Stimulated activated CD4-positive, alpha-beta T cell treated with anti-CD3 and anti-CD28 coated beads, Interleukin-15, amount 100 ng/mL, for 1 hour (primary cell): ENCODE results near the gene TMEM222.
A peak's percentile ranks its signal among the peaks of the same experiment; 100 is the strongest.
"Not testable (repeated sequence)": the region's sequence is repeated elsewhere in the genome, so short reads cannot be mapped to it uniquely, and the experiment has no call there.

Experiments used
- DNase-seq, 2 donors: peaks; one replicate each; pipeline ENCODE4 v3.0.0-alpha.2; 2020; ENCODE audit warnings: low read depth in 1 of 2, low spot score in 1 of 2

Gene TMEM222

GRCh38 chr1:27377760-27378495 lies 56.0 kb downstream of the TMEM222 start:
- no peak for DNase-seq

DNA sequence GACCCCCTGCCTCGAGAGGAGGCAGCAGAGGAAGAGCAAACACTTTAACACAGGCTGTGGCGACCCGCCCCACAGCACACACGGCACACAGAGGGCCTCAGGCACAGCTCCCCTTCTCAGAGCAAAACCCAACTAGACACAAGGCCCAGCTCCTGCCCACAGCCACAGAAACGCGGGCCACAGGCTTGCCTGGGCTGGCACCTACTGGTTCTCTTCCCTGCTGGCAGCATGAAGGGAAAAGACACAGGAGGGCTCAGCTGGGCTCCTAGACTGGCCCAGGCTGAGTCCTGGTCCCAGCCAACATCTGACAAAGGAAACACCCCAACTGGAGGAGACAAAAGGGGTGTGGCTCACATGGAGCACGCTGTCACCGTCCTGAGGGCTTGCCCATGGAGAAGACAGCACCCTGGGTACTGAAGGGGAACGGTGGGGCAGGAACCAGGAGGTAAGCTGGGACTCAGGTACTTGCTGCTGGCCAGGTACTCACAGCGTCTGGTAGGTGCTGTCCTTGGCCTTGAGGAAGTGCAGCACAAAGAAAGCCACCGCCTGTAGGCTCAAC lies 57.7 kb downstream of the TMEM222 start:
- DNase-seq = no peak

DNA sequence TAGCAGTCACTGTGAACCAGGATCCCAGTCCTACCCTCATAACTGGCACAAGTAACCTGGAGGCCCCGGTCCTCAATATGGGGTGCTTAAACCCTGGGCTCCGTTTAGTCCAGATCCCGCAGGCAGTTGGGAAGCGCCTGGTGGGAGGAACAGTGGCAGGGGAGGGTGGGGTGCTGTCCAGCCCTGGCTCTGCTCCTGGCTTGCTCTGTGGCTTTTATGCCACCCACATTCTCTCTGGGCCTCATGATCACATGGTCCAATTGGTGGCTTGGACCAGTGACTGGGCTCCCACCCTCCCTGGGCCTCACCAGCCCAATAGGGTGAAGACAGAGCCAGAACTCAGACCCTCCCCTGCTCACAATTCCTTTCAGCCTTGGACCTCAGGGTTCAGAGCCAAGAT lies 58.3 kb downstream of the TMEM222 start:
- no peak for DNase-seq

DNA sequence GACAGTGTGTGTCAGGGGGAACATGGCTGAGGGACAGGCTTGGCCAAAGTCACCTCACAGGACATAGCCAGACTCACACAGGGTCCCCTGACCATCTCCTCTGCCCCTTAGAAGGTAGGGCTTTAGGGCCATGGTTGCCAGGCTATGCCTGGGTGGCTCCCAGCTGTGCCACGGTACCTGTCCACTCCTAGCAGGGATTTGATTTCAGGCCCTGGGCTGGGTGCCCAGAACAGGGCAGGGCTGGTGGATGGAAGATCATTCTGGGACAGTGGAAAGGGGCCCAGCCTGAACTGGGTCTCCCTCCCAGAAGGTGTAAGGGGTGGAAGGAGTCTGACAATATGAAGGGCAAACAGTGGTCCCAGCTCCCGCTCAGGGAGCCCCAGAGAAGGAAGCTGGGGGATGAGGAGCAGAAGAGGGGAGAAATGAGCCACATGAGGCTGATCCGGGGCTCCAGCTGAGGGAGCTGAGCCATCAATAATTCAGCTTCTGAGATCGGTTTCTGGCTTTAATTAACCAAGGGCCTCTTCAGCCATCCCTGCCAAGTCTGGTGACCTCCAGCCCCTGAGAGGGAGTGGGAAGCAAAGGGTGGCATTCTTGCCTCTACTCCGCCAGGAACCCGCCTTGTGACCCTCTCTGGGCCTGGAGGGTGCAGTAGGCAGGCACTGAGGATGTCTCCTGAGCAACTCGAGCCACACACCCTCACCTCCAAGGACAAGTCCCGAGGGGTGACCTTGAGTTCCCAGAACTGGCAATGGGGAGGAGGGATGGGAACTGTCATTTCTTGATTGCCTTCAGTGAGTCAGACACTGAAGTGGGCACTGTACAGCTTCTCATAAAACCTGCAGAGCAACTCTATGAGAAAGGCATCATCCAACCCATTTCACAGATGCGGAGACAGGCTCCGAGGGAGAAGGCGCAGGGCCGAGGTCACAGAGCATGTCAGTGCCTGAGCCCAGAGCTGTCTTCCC lies 59.1 kb downstream of the TMEM222 start:
- no peak for DNase-seq

GRCh38 chr1:27381969-27382762 lies 60.2 kb downstream of the TMEM222 start:
- no peak for DNase-seq

DNA sequence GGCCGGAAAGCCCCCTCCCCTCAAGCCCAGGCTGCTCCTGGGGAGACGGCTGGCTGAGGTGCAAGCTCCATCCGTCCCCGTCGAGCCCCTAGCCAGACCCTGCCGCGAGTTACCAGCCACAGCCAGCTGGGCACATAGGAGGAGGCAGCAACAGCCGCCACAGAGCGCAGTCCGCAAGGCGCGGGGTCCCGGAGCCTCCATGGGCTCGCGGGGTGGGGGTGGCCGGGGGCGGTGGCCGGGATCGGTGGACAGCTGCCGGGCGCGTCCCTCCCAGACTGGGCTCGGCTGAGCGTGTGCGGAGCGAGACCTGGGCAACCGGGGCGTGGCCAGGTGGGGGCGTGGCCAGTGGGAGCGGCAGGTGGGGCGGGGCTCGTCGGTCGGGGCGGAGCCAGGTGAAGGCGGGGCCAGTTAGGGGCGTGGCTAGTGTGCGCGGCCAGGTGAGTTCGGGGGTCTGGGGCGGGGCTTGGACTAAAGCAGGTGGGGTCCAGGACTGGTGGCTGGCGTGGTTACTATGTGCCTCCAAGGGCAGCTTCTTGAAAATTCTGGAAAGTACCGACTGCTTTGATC lies 61.2 kb downstream of the TMEM222 start, which contains the start of gene CD164L2:
Gene CD164L2 (minus strand): TSS at position 295 of the 567 bp plus-strand sequence. CDS start 94 bp downstream, at position 201.
- peak; percentile 16 to 31 for DNase-seq

- no peak for DNase-seq
Observed at GRCh38 chr1:27383661-27384060, 61.7 kb downstream of the TMEM222 start.

GRCh38 chr1:27384797-27385196 lies 62.8 kb downstream of the TMEM222 start:
- DNase-seq = not testable (repeated sequence)
